Activated CD4-positive, alpha-beta memory T cell treated with anti-CD3 and anti-CD28 coated beads for 36 hours (primary cell): ENCODE measurements around the gene MAD1L1. TPM values are rescaled to one million over a fixed set of nuclear protein-coding genes. Genes with fewer than 3 reads are reported as not detected.

ENCODE experiments used
- CTCF ChIA-PET: fragments of 350-600 bp; sonication (Branson Sonifier 250); formaldehyde crosslinking; loops from one replicate; lab custom pipeline; 2021; ENCODE audit warnings: antibody characterized with exemption, inconsistent platforms; lab: Charles Lee
- POLR2A ChIA-PET: fragments of 350-600 bp; sonication (Branson Sonifier 250); formaldehyde crosslinking; loops from one replicate; lab custom pipeline; 2021; ENCODE audit warnings: antibody characterized with exemption; lab: Charles Lee
- DNase-seq: peaks from one replicate; pipeline ENCODE4 v3.0.0-alpha.2; 2020
- H3K27ac Mint-ChIP-seq: one replicate; pipeline ENCODE4 v1.8.0; 2021; ENCODE audit warnings: mixed read lengths
- H3K27me3 Mint-ChIP-seq: one replicate; pipeline ENCODE4 v1.8.0; 2021; ENCODE audit warnings: mixed read lengths
- H3K36me3 Mint-ChIP-seq: one replicate; pipeline ENCODE4 v1.8.0; 2021; ENCODE audit warnings: mixed read lengths
- H3K4me1 Mint-ChIP-seq: one replicate; pipeline ENCODE4 v1.8.0; 2021; ENCODE audit warnings: low read depth, mixed read lengths
- H3K4me3 Mint-ChIP-seq: one replicate; pipeline ENCODE4 v1.8.0; 2021; ENCODE audit warnings: mild to moderate bottlenecking, mixed read lengths
- H3K9me3 Mint-ChIP-seq: one replicate; pipeline ENCODE4 v1.8.0; 2021; ENCODE audit warnings: mixed read lengths
- intact Hi-C: fragments of 100-400 bp; cut with micrococcal nuclease; formaldehyde crosslinking; loops from one replicate; pipeline ENCODE4 v1.15.1; 2023
- total RNA-seq, 2 experiments: library from RNA; stranded (reverse); gene quantifications; one replicate each; pipeline ENCODE4 v1.2.3, GENCODE V29; 2021

MAD1L1 gene
- total RNA-seq, 2 experiments from 2014 or later = 44.4 to 47.8 TPM

- CTCF ChIA-PET = no interaction called here
- intact Hi-C loops = no loop called here
- Mint-ChIP-seq H3K27me3 (no peaks in the 10 kb centered on the region), H3K36me3 (peaks cover 49% of the 10 kb centered on the region), H3K9me3 (peaks cover 23% of the 10 kb centered on the region), H3K4me1 (no peaks in the 10 kb centered on the region), H3K4me3 (no peak overlapping the region), H3K27ac (no peak overlapping the region)
- no peak for DNase-seq
- POLR2A ChIA-PET = no interaction called here
These were observed 39.8 kb downstream of the MAD1L1 start for GRCh38 chr7:2192831-2193534.

- ChIA-PET POLR2A (no interaction called here), CTCF (no interaction called here)
- intact Hi-C loops = no loop called here
- peaks cover 34% of the 10 kb centered on the region for H3K36me3 Mint-ChIP-seq
- H3K4me1 Mint-ChIP-seq = no peaks in the 10 kb centered on the region
- H3K27ac Mint-ChIP-seq = no peak overlapping the region
- H3K4me3 Mint-ChIP-seq = no peak overlapping the region
- no peak for DNase-seq
- no peaks in the 10 kb centered on the region for H3K27me3 Mint-ChIP-seq
- peaks cover 18% of the 10 kb centered on the region for H3K9me3 Mint-ChIP-seq
These were observed 41.7 kb downstream of the MAD1L1 start for GRCh38 chr7:2191016-2191415.

GRCh38 chr7:2190531-2190930 is 42.2 kb downstream of the MAD1L1 start:
- DNase-seq = no peak
- CTCF ChIA-PET = no interaction called here
- Mint-ChIP-seq H3K4me3 (no peak overlapping the region), H3K4me1 (no peaks in the 10 kb centered on the region), H3K27ac (no peak overlapping the region), H3K36me3 (peaks cover 29% of the 10 kb centered on the region), H3K9me3 (peaks cover 13% of the 10 kb centered on the region), H3K27me3 (no peaks in the 10 kb centered on the region)
- POLR2A ChIA-PET = no interaction called here
- intact Hi-C loops = no loop called here

- peaks cover 12% of the 10 kb centered on the region for H3K9me3 Mint-ChIP-seq
- intact Hi-C loops = no loop called here
- no peaks in the 10 kb centered on the region for H3K27me3 Mint-ChIP-seq
- peaks cover 31% of the 10 kb centered on the region for H3K36me3 Mint-ChIP-seq
- H3K4me3 Mint-ChIP-seq = no peak overlapping the region
- H3K27ac Mint-ChIP-seq = no peak overlapping the region
- POLR2A ChIA-PET = no interaction called here
- CTCF ChIA-PET = interaction anchor here (0.7 kb wide), 2 partner anchors 9 to 26 kb away, joined by 3 read pairs; no protein-coding TSS in a partner anchor
- no peak for DNase-seq
- H3K4me1 Mint-ChIP-seq = peaks cover 2% of the 10 kb centered on the region
These were observed 46.6 kb downstream of the MAD1L1 start for GRCh38 chr7:2186166-2186565.

- Mint-ChIP-seq H3K36me3 (peaks cover 29% of the 10 kb centered on the region), H3K27ac (no peak overlapping the region), H3K9me3 (peaks cover 12% of the 10 kb centered on the region), H3K27me3 (no peaks in the 10 kb centered on the region), H3K4me1 (peaks cover 2% of the 10 kb centered on the region), H3K4me3 (no peak overlapping the region)
- DNase-seq = no peak
- CTCF ChIA-PET = interaction anchor here (0.7 kb wide), 2 partner anchors 9 to 25 kb away, joined by 3 read pairs; no protein-coding TSS in a partner anchor
- intact Hi-C loops = no loop called here
- POLR2A ChIA-PET = no interaction called here
These were observed 47.0 kb downstream of the MAD1L1 start for GRCh38 chr7:2185715-2186114.

- Mint-ChIP-seq H3K27me3 (no peaks in the 10 kb centered on the region), H3K27ac (no peak overlapping the region), H3K4me1 (peaks cover 2% of the 10 kb centered on the region), H3K9me3 (peaks cover 5% of the 10 kb centered on the region), H3K36me3 (peaks cover 14% of the 10 kb centered on the region), H3K4me3 (no peak overlapping the region)
- intact Hi-C loops = no loop called here
- ChIA-PET POLR2A (no interaction called here), CTCF (no interaction called here)
- DNase-seq = no peak
These were observed 50.3 kb downstream of the MAD1L1 start for GRCh38 chr7:2182461-2182860.

- H3K4me3 Mint-ChIP-seq = no peak overlapping the region
- intact Hi-C loops = no loop called here
- POLR2A ChIA-PET = no interaction called here
- CTCF ChIA-PET = no interaction called here
- H3K36me3 Mint-ChIP-seq = peaks cover 16% of the 10 kb centered on the region
- peaks cover 2% of the 10 kb centered on the region for H3K4me1 Mint-ChIP-seq
- H3K27me3 Mint-ChIP-seq = no peaks in the 10 kb centered on the region
- DNase-seq = no peak
- no peak overlapping the region for H3K27ac Mint-ChIP-seq
- H3K9me3 Mint-ChIP-seq = peaks cover 5% of the 10 kb centered on the region
These were observed 51.5 kb downstream of the MAD1L1 start for GRCh38 chr7:2181077-2181854.

- intact Hi-C loops = no loop called here
- Mint-ChIP-seq H3K36me3 (peaks cover 16% of the 10 kb centered on the region), H3K4me1 (peaks cover 2% of the 10 kb centered on the region), H3K4me3 (no peak overlapping the region), H3K9me3 (peaks cover 5% of the 10 kb centered on the region), H3K27me3 (no peaks in the 10 kb centered on the region), H3K27ac (no peak overlapping the region)
- DNase-seq = no peak
- ChIA-PET CTCF (no interaction called here), POLR2A (no interaction called here)
These were observed 52.7 kb downstream of the MAD1L1 start for GRCh38 chr7:2180081-2180480.

GRCh38 chr7:2175514-2175913 is 57.2 kb downstream of the MAD1L1 start:
- DNase-seq = no peak
- Mint-ChIP-seq H3K4me1 (no peaks in the 10 kb centered on the region), H3K27me3 (no peaks in the 10 kb centered on the region), H3K4me3 (no peak overlapping the region), H3K36me3 (peaks cover 8% of the 10 kb centered on the region), H3K27ac (no peak overlapping the region), H3K9me3 (no peaks in the 10 kb centered on the region)
- ChIA-PET CTCF (no interaction called here), POLR2A (no interaction called here)
- intact Hi-C loops = no loop called here

GRCh38 chr7:2175091-2175490 is 57.7 kb downstream of the MAD1L1 start:
- no peaks in the 10 kb centered on the region for H3K27me3 Mint-ChIP-seq
- no peaks in the 10 kb centered on the region for H3K9me3 Mint-ChIP-seq
- H3K4me1 Mint-ChIP-seq = no peaks in the 10 kb centered on the region
- peaks cover 8% of the 10 kb centered on the region for H3K36me3 Mint-ChIP-seq
- H3K27ac Mint-ChIP-seq = no peak overlapping the region
- CTCF ChIA-PET = no interaction called here
- intact Hi-C loops = no loop called here
- POLR2A ChIA-PET = no interaction called here
- no peak overlapping the region for H3K4me3 Mint-ChIP-seq
- DNase-seq = no peak

- ChIA-PET CTCF (no interaction called here), POLR2A (no interaction called here)
- intact Hi-C loops = no loop called here
- peaks cover 7% of the 10 kb centered on the region for H3K36me3 Mint-ChIP-seq
- H3K27me3 Mint-ChIP-seq = no peaks in the 10 kb centered on the region
- peaks cover 1% of the 10 kb centered on the region for H3K4me1 Mint-ChIP-seq
- H3K9me3 Mint-ChIP-seq = no peaks in the 10 kb centered on the region
- no peak overlapping the region for H3K4me3 Mint-ChIP-seq
- no peak overlapping the region for H3K27ac Mint-ChIP-seq
- DNase-seq = no peak
These were observed 59.4 kb downstream of the MAD1L1 start for GRCh38 chr7:2173189-2173827.

- peaks cover 9% of the 10 kb centered on the region for H3K36me3 Mint-ChIP-seq
- intact Hi-C loops = no loop called here
- H3K27me3 Mint-ChIP-seq = no peaks in the 10 kb centered on the region
- peaks cover 4% of the 10 kb centered on the region for H3K4me1 Mint-ChIP-seq
- ChIA-PET CTCF (no interaction called here), POLR2A (no interaction called here)
- no peak overlapping the region for H3K27ac Mint-ChIP-seq
- no peak overlapping the region for H3K4me3 Mint-ChIP-seq
- DNase-seq = no peak
- H3K9me3 Mint-ChIP-seq = no peaks in the 10 kb centered on the region
These were observed 60.2 kb downstream of the MAD1L1 start for GRCh38 chr7:2172311-2173188.
